GM06990 (cell line): ENCODE results near the gene MRPL22.
A peak's percentile ranks its signal among the peaks of the same experiment; 100 is the strongest.
"Not testable (repeated sequence)": the region's sequence is repeated elsewhere in the genome, so short reads cannot be mapped to it uniquely, and the experiment has no call there.

ENCODE experiments used
- DNase-seq: peaks from one replicate; pipeline ENCODE4 v3.0.0-alpha.2; 2011; ENCODE audit not compliant: insufficient read length; ENCODE audit errors: extremely low read depth
- H3K27me3 ChIP-seq: replicated peaks from 2 replicates; pipeline ENCODE4 v1.6.0; 2011; ENCODE audit warnings: low read length; ENCODE audit not compliant: control insufficient read depth, insufficient read depth
- H3K36me3 ChIP-seq: 2 replicates; pipeline ENCODE4 v1.5.1; 2011; ENCODE audit warnings: low read length; ENCODE audit not compliant: control insufficient read depth, insufficient read depth
- H3K4me3 ChIP-seq: replicated peaks from 2 replicates; pipeline ENCODE4 v1.5.1; 2011; ENCODE audit warnings: low read depth, mild to moderate bottlenecking, control low read depth, low read length
- CTCF ChIP-seq: IDR thresholded peaks from 2 replicates; pipeline ENCODE4 v1.5.1; 2011; ENCODE audit warnings: low read length, control low read depth, mild to moderate bottlenecking, inconsistent platforms; ENCODE audit not compliant: insufficient read depth, poor library complexity, severe bottlenecking

The MRPL22 gene

GRCh38 chr5:154971501-154971900 is 30.6 kb downstream of the MRPL22 start:
- no peak for DNase-seq
- Histone ChIP-seq H3K4me3 (no peak overlapping the region), H3K36me3 (no peaks in the 10 kb centered on the region), H3K27me3 (no peaks in the 10 kb centered on the region)
- no peak for TF ChIP-seq CTCF

GRCh38 chr5:154972476-154973080 is 31.7 kb downstream of the MRPL22 start:
- Histone ChIP-seq H3K4me3 (no peak overlapping the region), H3K27me3 (no peaks in the 10 kb centered on the region), H3K36me3 (no peaks in the 10 kb centered on the region)
- DNase-seq = no peak
- TF ChIP-seq CTCF = peak; percentile 60

GRCh38 chr5:154976082-154976481 is 35.2 kb downstream of the MRPL22 start:
- not testable (repeated sequence) for H3K4me3 ChIP-seq, DNase-seq, H3K36me3 ChIP-seq

GRCh38 chr5:154977409-154977808 is 36.5 kb downstream of the MRPL22 start:
- Histone ChIP-seq H3K27me3 (no peaks in the 10 kb centered on the region), H3K36me3 (no peaks in the 10 kb centered on the region), H3K4me3 (no peak overlapping the region)
- no peak for TF ChIP-seq CTCF
- DNase-seq = no peak

More at GRCh38 chr5:154976082-154976481, 35.2 kb downstream of the MRPL22 start:
- H3K27me3 ChIP-seq = not testable (repeated sequence)

- not testable (repeated sequence) for H3K4me3 ChIP-seq, H3K36me3 ChIP-seq, H3K27me3 ChIP-seq, DNase-seq
Observed at GRCh38 chr5:154978294-154978693, 37.4 kb downstream of the MRPL22 start.

- TF ChIP-seq CTCF = no peak
- Histone ChIP-seq H3K4me3 (no peak overlapping the region), H3K27me3 (no peaks in the 10 kb centered on the region), H3K36me3 (no peaks in the 10 kb centered on the region)
- no peak for DNase-seq
Observed at GRCh38 chr5:154984946-154985516, 44.2 kb downstream of the MRPL22 start.

- Histone ChIP-seq H3K36me3 (no peaks in the 10 kb centered on the region), H3K27me3 (no peaks in the 10 kb centered on the region), H3K4me3 (no peak overlapping the region)
- no peak for TF ChIP-seq CTCF
- DNase-seq = no peak
Observed at GRCh38 chr5:154986151-154986550, 45.3 kb downstream of the MRPL22 start.
